GM12801 (cell line): ENCODE results near the gene SPOUT1.

ENCODE experiments used
- CTCF ChIP-seq: IDR thresholded peaks from one replicate; pipeline ENCODE4 v1.5.1; 2011; ENCODE audit warnings: control low read depth; ENCODE audit not compliant: insufficient read length; ENCODE audit errors: extremely low read depth

The SPOUT1 gene

GRCh38 chr9:128802482-128802881 lies 27.1 kb downstream of the SPOUT1 start:
- no peak for TF ChIP-seq CTCF

- no peak for TF ChIP-seq CTCF
Observed at GRCh38 chr9:128800061-128800460, 29.5 kb downstream of the SPOUT1 start.

DNA sequence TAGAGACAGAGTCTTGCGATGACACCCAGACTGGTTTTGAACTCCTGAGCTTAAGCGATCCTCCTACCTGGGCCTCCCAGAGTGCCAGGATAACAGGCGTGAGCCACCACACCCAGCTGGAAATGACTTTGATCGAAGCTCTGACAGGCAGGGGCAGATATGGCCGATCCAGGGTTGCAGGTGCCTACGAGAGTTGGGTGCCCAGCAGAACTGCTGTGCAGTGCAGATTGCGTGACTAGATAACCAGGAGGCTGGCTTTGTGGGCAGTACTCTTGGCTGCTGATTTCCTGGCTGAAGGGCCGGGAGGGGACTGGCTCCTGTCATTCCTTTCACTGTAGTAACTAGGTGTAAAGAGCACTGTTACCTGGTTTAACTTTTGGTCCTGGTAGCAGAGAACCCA lies 30.7 kb downstream of the SPOUT1 start:
- TF ChIP-seq CTCF, result no peak

GRCh38 chr9:128792978-128793686 lies 36.5 kb downstream of the SPOUT1 start:
- TF ChIP-seq CTCF, result no peak

DNA sequence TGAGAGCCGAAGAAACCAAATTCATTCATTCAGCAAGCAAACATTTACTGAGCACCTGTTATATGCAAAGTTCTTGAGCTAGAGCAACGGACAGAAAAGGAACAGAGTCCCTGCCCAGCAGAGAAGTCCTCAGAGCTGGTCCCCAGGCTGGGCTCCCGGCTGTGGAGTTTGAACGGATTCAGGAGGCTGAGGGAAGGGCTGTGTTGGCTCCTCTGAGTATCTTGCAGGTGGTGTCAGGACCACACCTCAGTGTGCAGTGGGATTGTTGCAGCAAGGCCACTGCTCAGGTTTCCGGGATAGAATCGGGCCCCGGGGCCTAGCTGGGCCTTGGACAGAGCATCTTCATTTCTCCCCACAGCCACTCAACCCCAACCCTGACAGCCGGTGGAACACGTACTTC lies 37.5 kb downstream of the SPOUT1 start:
- TF ChIP-seq CTCF, result no peak

- no peak for TF ChIP-seq CTCF
Observed at GRCh38 chr9:128790536-128790935, 39.1 kb downstream of the SPOUT1 start.

GRCh38 chr9:128788445-128788844 lies 41.1 kb downstream of the SPOUT1 start:
- no peak for TF ChIP-seq CTCF
